GM10847 (cell line): ENCODE data around the gene DCHS1.
A peak's percentile ranks its signal among the peaks of the same experiment; 100 is the strongest.

ENCODE experiments used
- POLR2A ChIP-seq: IDR thresholded peaks from 2 replicates; pipeline ENCODE4 v1.6.1; 2011; ENCODE audit not compliant: insufficient read length; ENCODE audit errors: extremely low read depth

DCHS1 gene

GRCh38 chr11:6614446-6614845 is 41.2 kb downstream of the DCHS1 start:
- TF ChIP-seq POLR2A: no peak

- no peak for TF ChIP-seq POLR2A
Measured at GRCh38 chr11:6613496-6613895, 42.1 kb downstream of the DCHS1 start.

- peak; percentile 90 for TF ChIP-seq POLR2A
Measured at GRCh38 chr11:6612213-6613041, 43.2 kb downstream of the DCHS1 start, which contains the start of gene TAF10. Gene TAF10 (minus strand): TSS chr11:6612216. CDS start chr11:6612189, 27 bp downstream.

- TF ChIP-seq POLR2A: no peak
Measured at GRCh38 chr11:6611963-6612212, 43.7 kb downstream of the DCHS1 start.

- TF ChIP-seq POLR2A: no peak
Measured at GRCh38 chr11:6611092-6611962, 44.3 kb downstream of the DCHS1 start.

GRCh38 chr11:6610591-6610990 is 45.0 kb downstream of the DCHS1 start:
- no peak for TF ChIP-seq POLR2A

- TF ChIP-seq POLR2A: no peak
Measured at GRCh38 chr11:6609502-6610015, 46.0 kb downstream of the DCHS1 start.

- TF ChIP-seq POLR2A: no peak
Measured at GRCh38 chr11:6608726-6609501, 46.7 kb downstream of the DCHS1 start.

GRCh38 chr11:6608011-6608410 is 47.6 kb downstream of the DCHS1 start:
- TF ChIP-seq POLR2A: no peak

GRCh38 chr11:6607190-6607795 is 48.3 kb downstream of the DCHS1 start:
- no peak for TF ChIP-seq POLR2A

- peak; percentile 22 for TF ChIP-seq POLR2A
Measured at GRCh38 chr11:6606471-6607189, 49.0 kb downstream of the DCHS1 start.

- TF ChIP-seq POLR2A: no peak
Measured at GRCh38 chr11:6604790-6605189, 50.8 kb downstream of the DCHS1 start.

- TF ChIP-seq POLR2A: no peak
Measured at GRCh38 chr11:6604081-6604626, 51.5 kb downstream of the DCHS1 start.

- peak; percentile 57 for TF ChIP-seq POLR2A
Measured at GRCh38 chr11:6603287-6604080, 52.1 kb downstream of the DCHS1 start, which contains the start of the genes ILK and RRP8. Gene ILK (plus strand): TSS chr11:6603774. CDS start chr11:6604272, 498 bp downstream. Gene RRP8 (minus strand): TSS chr11:6603616. CDS start chr11:6603502, 114 bp downstream.
